ENCODE data around the gene SPATA32.

The SPATA32 gene

GRCh38 chr17:45242029-45242414, 19.9 kb downstream of the SPATA32 start:
- no peak for DNase-seq (ENCODE audit: low spot score)
- in situ Hi-C loops (cut with MboI; ENCODE audit: low sequenced_read_pairs, unreplicated experiment) = no loop called here
- no peak for TF ChIP-seq CTCF (IDR thresholded peaks at IDR 0.05; ENCODE audit: borderline replicate concordance, control extremely low read depth, extremely low read depth, insufficient read depth, missing control alignments)

GRCh38 chr17:45241328-45242028, 20.4 kb downstream of the SPATA32 start:
- in situ Hi-C loops (cut with MboI; ENCODE audit: low sequenced_read_pairs, unreplicated experiment) = no loop called here
- TF ChIP-seq CTCF (IDR thresholded peaks at IDR 0.05; ENCODE audit: borderline replicate concordance, control extremely low read depth, extremely low read depth, insufficient read depth, missing control alignments) = no peak
- no peak for DNase-seq (ENCODE audit: low spot score)

GRCh38 chr17:45240905-45241327, 21.0 kb downstream of the SPATA32 start:
- no peak for DNase-seq (ENCODE audit: low spot score)
- TF ChIP-seq CTCF (IDR thresholded peaks at IDR 0.05; ENCODE audit: borderline replicate concordance, control extremely low read depth, extremely low read depth, insufficient read depth, missing control alignments) = no peak
- in situ Hi-C loops (cut with MboI; ENCODE audit: low sequenced_read_pairs, unreplicated experiment) = no loop called here

- TF ChIP-seq CTCF (IDR thresholded peaks at IDR 0.05; ENCODE audit: borderline replicate concordance, control extremely low read depth, extremely low read depth, insufficient read depth, missing control alignments) = no peak
- in situ Hi-C loops (cut with MboI; ENCODE audit: low sequenced_read_pairs, unreplicated experiment) = no loop called here
- DNase-seq (ENCODE audit: low spot score) = no peak
Measured at GRCh38 chr17:45238155-45238774, 23.6 kb downstream of the SPATA32 start.

- DNase-seq (ENCODE audit: low spot score) = no peak
- no peak for TF ChIP-seq CTCF (IDR thresholded peaks at IDR 0.05; ENCODE audit: borderline replicate concordance, control extremely low read depth, extremely low read depth, insufficient read depth, missing control alignments)
- in situ Hi-C loops (cut with MboI; ENCODE audit: low sequenced_read_pairs, unreplicated experiment) = no loop called here
Measured at GRCh38 chr17:45237686-45238085, 24.2 kb downstream of the SPATA32 start.

- in situ Hi-C loops (cut with MboI; ENCODE audit: low sequenced_read_pairs, unreplicated experiment) = no loop called here
- no peak for DNase-seq (ENCODE audit: low spot score)
- TF ChIP-seq CTCF (IDR thresholded peaks at IDR 0.05; ENCODE audit: borderline replicate concordance, control extremely low read depth, extremely low read depth, insufficient read depth, missing control alignments) = no peak
Measured at GRCh38 chr17:45236282-45236606, 25.6 kb downstream of the SPATA32 start.

All from GM13976 (cell line).